ENCODE results near the gene BAZ2B. TPM values are rescaled to one million over a fixed set of nuclear protein-coding genes. Genes with fewer than 3 reads are reported as not detected.

Gene BAZ2B
- total RNA-seq, 1 donor from 2014 or later = 101 TPM

DNA sequence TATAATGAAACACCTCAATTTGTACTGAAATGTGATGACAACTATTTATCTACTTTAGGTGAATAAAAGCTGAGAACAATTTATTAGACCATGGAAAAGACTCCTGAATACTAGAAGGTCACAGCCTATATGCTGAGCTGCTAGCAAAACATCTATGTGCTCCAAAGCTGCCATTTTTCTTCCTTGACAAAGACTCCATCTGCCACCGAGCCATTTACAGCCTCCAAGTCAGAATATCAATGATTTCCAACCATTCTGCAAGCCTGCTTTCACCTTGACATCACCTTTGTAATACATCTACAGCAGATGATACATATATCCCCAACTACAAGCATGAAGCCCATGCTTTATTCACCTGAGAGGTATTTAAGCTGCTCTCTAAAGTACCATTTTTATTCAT lies 84.9 kb downstream of the BAZ2B start:
- TF ChIP-seq EZH2 (IDR thresholded peaks at IDR 0.05) (no peak), EZH2phosphoT487 (IDR thresholded peaks at IDR 0.05) (no peak)
- TF ChIP-seq, protein P1, sequence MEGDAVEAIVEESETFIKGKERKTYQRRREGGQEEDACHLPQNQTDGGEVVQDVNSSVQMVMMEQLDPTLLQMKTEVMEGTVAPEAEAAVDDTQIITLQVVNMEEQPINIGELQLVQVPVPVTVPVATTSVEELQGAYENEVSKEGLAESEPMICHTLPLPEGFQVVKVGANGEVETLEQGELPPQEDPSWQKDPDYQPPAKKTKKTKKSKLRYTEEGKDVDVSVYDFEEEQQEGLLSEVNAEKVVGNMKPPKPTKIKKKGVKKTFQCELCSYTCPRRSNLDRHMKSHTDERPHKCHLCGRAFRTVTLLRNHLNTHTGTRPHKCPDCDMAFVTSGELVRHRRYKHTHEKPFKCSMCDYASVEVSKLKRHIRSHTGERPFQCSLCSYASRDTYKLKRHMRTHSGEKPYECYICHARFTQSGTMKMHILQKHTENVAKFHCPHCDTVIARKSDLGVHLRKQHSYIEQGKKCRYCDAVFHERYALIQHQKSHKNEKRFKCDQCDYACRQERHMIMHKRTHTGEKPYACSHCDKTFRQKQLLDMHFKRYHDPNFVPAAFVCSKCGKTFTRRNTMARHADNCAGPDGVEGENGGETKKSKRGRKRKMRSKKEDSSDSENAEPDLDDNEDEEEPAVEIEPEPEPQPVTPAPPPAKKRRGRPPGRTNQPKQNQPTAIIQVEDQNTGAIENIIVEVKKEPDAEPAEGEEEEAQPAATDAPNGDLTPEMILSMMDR (IDR thresholded peaks at IDR 0.05) = no peak
- no peak overlapping the region for H3K27ac Mint-ChIP-seq
- H4K20me1 ChIP-seq (ENCODE audit: low read depth) = peaks cover 18% of the 10 kb centered on the region
- no peaks in the 10 kb centered on the region for H3K27me3 ChIP-seq
- H3K4me2 ChIP-seq = no peak overlapping the region
- no peaks in the 10 kb centered on the region for H3K4me1 ChIP-seq
- H3K27me3 Mint-ChIP-seq (ENCODE audit: insufficient read depth, low read depth) = no peaks in the 10 kb centered on the region
- no peak for DNase-seq (ENCODE audit: low spot score)
- H3K9ac ChIP-seq = no peak overlapping the region
- H2AFZ ChIP-seq (replicated peaks) = no peak overlapping the region
- no peaks in the 10 kb centered on the region for H3K4me1 Mint-ChIP-seq
- peaks cover 8% of the 10 kb centered on the region for H3K36me3 Mint-ChIP-seq
- no peak overlapping the region for H3K27ac ChIP-seq
- no peak overlapping the region for H3K4me3 ChIP-seq
- no peaks in the 10 kb centered on the region for H3K9me3 ChIP-seq (ENCODE audit: low read depth)
- H3K79me2 ChIP-seq (ENCODE audit: low read depth) = peaks cover 54% of the 10 kb centered on the region
- no peaks in the 10 kb centered on the region for H3K36me3 ChIP-seq
- H3K4me3 Mint-ChIP-seq = no peak overlapping the region
- H3K9me3 Mint-ChIP-seq = no peaks in the 10 kb centered on the region
- H3F3A ChIP-seq (ENCODE audit: low read depth) = peaks cover 6% of the 10 kb centered on the region

DNA sequence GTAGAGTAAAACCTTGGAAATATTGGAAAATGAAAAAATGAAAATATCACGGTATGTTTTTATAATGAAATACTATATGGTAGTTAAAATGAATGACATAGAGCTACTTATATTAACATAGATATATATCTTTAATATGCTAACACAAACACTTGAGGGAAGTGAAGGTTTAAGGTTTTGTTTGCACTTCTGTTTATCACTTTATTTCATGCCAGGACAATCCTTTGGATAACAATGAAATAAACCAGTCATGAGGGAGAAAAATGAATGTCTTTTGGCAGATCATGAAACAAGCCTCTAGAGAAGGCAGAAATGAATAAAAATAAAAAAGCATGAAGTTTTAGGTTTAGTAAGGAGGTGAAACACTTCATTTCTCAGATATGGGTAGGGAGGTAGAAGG lies 89.9 kb downstream of the BAZ2B start:
- Mint-ChIP-seq H3K27ac (no peak overlapping the region), H3K4me3 (no peak overlapping the region), H3K4me1 (no peaks in the 10 kb centered on the region), H3K9me3 (no peaks in the 10 kb centered on the region), H3K36me3 (peaks cover 12% of the 10 kb centered on the region), H3K27me3 (ENCODE audit: insufficient read depth, low read depth) (no peaks in the 10 kb centered on the region)
- Histone ChIP-seq H3K27me3 (no peaks in the 10 kb centered on the region), H3K9me3 (ENCODE audit: low read depth) (no peaks in the 10 kb centered on the region), H3K27ac (no peak overlapping the region), H4K20me1 (ENCODE audit: low read depth) (peaks cover 7% of the 10 kb centered on the region), H3K79me2 (ENCODE audit: low read depth) (peaks cover 62% of the 10 kb centered on the region), H3K4me3 (no peak overlapping the region), H3K9ac (no peak overlapping the region), H3K36me3 (no peaks in the 10 kb centered on the region), H2AFZ (replicated peaks) (no peak overlapping the region), H3K4me2 (no peak overlapping the region), H3K4me1 (no peaks in the 10 kb centered on the region), H3F3A (ENCODE audit: low read depth) (peaks cover 3% of the 10 kb centered on the region)
- DNase-seq (ENCODE audit: low spot score) = no peak
- TF ChIP-seq EZH2 (IDR thresholded peaks at IDR 0.05) (no peak), EZH2phosphoT487 (IDR thresholded peaks at IDR 0.05) (no peak)
- TF ChIP-seq, protein P1 (IDR thresholded peaks at IDR 0.05) = no peak

DNA sequence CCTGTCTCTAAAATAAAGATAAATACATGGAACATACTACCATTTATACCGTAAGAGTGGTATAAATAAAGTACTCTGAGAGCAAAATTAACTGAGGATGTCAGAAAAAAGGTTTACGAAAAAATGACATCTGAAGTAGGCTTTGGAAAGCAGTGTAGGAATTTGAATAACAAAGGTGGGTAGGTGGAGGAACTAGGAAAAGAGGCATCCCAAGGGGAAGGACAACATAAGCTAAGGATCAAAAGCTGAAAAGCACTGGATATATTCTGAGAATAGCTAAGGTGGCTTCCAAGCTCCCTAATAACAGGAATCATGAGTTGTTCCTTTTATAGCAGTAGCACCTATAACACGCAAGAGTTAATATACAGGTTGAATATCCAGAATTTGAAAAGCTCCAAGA lies 91.3 kb downstream of the BAZ2B start:
- TF ChIP-seq EZH2phosphoT487 (IDR thresholded peaks at IDR 0.05) (no peak), EZH2 (IDR thresholded peaks at IDR 0.05) (no peak)
- TF ChIP-seq, protein P1 (IDR thresholded peaks at IDR 0.05) = no peak
- H3K9ac ChIP-seq = no peak overlapping the region
- no peak overlapping the region for H2AFZ ChIP-seq (replicated peaks)
- no peak for DNase-seq (ENCODE audit: low spot score)
- no peaks in the 10 kb centered on the region for H3K9me3 ChIP-seq (ENCODE audit: low read depth)
- no peaks in the 10 kb centered on the region for H3K27me3 Mint-ChIP-seq (ENCODE audit: insufficient read depth, low read depth)
- no peak overlapping the region for H3K4me3 Mint-ChIP-seq
- H3K27ac ChIP-seq = no peak overlapping the region
- no peaks in the 10 kb centered on the region for H3K9me3 Mint-ChIP-seq
- peaks cover 3% of the 10 kb centered on the region for H3F3A ChIP-seq (ENCODE audit: low read depth)
- H3K27me3 ChIP-seq = no peaks in the 10 kb centered on the region
- H3K36me3 ChIP-seq = no peaks in the 10 kb centered on the region
- H3K4me2 ChIP-seq = no peak overlapping the region
- H3K4me3 ChIP-seq = no peak overlapping the region
- no peaks in the 10 kb centered on the region for H3K4me1 ChIP-seq
- no peak overlapping the region for H3K27ac Mint-ChIP-seq
- peaks cover 56% of the 10 kb centered on the region for H3K79me2 ChIP-seq (ENCODE audit: low read depth)
- H3K36me3 Mint-ChIP-seq = peaks cover 12% of the 10 kb centered on the region
- H4K20me1 ChIP-seq (ENCODE audit: low read depth) = peaks cover 6% of the 10 kb centered on the region
- no peaks in the 10 kb centered on the region for H3K4me1 Mint-ChIP-seq
